Activated T-cell treated with anti-CD3 and anti-CD28 coated beads for 1 hour (primary cell): ENCODE data around the gene DPP7.

ENCODE experiments used
- DNase-seq: peaks from one replicate; pipeline ENCODE4 v3.0.0-alpha.2; 2020; ENCODE audit warnings: low read depth

The DPP7 gene

DNA sequence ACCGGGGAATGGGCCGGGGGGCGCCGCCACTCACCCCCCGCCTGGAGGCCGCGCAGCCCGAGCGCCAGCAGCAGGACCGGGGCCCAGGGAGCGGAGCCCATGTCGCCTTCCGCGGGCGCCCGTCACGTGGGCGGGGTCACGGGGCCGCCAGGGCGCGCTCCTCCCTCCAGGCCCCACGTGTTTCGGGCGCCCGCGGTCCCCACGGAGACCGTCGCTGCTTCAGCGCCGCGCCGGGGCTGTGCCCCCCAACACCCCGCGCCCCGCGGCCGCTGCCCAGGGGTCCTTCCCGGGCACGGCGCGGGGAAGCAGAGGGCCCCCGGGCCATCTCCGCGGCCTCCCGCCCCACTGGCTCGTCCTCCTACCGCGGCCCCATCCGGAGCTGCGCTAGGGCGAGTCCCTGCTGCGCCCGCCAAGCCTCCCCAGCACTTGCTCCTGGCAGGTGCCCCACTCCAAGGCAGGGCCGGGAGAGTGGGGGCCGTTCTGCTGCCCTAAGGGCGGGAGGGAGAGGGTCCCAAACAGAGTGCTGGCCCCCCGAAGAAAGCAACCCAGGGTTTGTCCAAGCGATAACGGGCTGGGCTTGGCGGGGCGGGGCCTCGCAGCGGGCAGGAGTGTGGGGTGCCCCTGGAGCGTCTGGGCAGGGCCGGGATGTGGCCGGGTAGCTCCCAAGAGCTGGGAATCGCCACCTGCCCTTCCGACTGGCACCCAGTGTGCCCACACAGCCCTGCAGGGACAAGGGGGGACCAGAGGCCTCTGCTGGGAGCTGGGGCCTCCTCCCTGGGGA, at the start of gene DPP7:
Gene DPP7 (minus strand): TSS at position 121 of the 781 bp plus-strand sequence. CDS start 20 bp downstream, at position 101.
- peak; percentile 75 for DNase-seq

GRCh38 chr9:137163805-137164204, 49.3 kb upstream of the DPP7 start:
- DNase-seq, result no peak

GRCh38 chr9:137163365-137163715, 48.8 kb upstream of the DPP7 start:
- DNase-seq, result no peak

DNA sequence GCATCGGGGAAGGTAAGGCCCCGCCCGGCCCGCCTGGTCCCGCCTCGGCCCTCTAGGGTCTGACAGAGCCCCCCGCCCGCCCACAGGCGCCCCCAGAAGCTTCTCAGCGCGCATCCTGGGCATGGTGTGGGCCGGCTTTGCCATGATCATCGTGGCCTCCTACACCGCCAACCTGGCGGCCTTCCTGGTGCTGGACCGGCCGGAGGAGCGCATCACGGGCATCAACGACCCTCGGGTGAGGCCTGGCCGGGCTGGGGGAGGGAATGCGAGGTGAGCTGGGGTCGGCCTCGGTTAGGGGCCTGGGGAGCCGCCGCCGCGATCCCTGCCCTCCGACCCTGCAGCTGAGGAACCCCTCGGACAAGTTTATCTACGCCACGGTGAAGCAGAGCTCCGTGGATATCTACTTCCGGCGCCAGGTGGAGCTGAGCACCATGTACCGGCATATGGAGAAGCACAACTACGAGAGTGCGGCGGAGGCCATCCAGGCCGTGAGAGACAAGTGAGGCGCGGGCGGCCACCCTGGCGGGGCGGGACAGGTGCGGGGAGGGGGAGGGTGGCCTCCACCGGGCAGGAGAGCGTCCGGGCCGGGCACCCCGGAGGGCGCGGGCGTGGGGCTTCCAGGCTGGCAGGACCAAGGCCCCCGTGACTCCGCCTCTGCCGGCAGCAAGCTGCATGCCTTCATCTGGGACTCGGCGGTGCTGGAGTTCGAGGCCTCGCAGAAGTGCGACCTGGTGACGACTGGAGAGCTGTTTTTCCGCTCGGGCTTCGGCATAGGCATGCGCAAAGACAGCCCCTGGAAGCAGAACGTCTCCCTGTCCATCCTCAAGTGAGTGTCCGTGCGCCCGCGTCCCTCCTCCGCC, 48.2 kb upstream of the DPP7 start:
- DNase-seq, result no peak

- no peak for DNase-seq
These were observed 47.3 kb upstream of the DPP7 start for GRCh38 chr9:137161558-137162486.

GRCh38 chr9:137160716-137161557, 46.4 kb upstream of the DPP7 start:
- DNase-seq, result no peak

- no peak for DNase-seq
These were observed 45.5 kb upstream of the DPP7 start for GRCh38 chr9:137160054-137160425.

DNA sequence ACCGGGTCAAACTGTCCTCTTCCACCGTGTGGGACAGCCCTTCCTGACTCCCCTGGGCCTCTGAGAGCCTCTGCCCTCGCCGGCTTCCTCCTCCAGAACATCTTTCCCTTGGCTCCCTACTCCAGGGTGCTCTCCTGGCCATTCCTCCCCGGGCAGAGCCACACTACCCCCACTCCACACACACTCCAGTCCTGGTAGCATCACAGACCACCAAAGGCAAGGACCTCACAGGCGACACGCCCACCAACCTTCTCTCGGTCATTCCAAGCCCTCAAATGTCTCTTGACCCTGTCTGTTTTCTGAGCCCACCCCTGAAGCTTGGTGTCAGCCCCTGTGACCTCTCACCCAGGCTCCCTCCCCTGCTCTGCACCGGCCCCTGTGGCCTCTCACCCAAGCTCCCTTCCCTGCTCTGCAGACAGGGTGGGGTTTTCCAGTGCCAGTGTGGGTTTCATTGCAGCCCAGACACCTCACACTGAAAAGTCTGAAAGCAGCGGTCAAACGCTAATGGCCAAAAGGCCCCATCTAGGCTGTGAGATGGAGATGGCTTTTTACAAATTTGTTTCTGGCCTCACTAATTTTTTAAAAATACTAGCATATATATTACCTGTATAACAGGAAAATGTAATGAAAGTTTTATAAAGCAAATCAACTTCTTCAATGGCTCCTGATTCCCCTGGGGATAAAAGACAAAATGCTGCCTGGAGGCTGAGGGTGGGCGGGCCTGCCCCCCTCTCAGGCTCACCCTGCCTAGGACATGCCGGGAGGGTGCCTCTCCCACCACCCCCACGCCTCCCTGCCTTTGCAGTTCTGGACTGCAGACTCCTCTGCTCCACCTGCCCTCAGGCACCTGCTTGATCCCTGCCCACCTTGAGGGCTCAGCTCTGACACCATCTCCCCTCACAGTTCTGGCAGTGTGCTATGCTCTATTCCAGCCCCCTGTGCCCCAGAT, 44.8 kb upstream of the DPP7 start:
- DNase-seq, result no peak

- DNase-seq, result no peak
These were observed 44.1 kb upstream of the DPP7 start for GRCh38 chr9:137158625-137159024.

DNA sequence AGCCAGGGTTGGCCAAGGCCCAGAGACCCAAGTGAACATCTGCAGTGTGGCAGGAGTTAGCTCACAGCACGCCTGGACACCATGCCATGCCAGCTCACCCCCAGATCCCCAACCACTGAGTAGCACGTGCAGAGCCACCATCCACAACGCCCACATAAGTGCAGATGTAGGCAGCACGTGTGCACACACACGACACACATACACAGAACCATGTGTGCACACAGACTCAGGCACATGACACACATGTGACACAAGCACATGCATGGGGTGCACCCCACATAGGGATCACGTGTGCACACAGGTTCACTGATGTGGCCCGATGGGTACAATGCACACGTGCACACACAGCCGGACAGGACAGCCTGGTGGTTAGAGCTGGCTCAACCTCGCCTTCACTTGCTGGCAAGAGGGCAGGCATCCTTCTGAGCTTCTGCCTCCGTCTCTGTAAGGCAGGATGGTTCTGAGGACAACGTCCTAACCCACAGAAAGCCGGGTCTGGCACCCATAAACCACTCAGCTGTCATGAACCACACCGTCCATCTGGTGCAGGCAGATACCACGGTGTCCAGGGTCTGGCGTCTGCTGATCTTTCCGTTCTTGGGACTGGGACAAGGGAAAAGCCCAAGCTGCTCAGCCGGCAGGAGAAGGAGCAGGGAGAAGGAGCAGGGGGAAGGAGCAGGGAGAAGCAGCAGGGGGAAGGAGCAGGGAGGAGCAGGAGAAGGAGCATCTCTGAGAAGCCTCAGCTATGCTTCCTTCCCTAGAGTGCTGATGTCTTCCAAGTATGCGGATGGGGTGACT, 43.3 kb upstream of the DPP7 start:
- no peak for DNase-seq

DNA sequence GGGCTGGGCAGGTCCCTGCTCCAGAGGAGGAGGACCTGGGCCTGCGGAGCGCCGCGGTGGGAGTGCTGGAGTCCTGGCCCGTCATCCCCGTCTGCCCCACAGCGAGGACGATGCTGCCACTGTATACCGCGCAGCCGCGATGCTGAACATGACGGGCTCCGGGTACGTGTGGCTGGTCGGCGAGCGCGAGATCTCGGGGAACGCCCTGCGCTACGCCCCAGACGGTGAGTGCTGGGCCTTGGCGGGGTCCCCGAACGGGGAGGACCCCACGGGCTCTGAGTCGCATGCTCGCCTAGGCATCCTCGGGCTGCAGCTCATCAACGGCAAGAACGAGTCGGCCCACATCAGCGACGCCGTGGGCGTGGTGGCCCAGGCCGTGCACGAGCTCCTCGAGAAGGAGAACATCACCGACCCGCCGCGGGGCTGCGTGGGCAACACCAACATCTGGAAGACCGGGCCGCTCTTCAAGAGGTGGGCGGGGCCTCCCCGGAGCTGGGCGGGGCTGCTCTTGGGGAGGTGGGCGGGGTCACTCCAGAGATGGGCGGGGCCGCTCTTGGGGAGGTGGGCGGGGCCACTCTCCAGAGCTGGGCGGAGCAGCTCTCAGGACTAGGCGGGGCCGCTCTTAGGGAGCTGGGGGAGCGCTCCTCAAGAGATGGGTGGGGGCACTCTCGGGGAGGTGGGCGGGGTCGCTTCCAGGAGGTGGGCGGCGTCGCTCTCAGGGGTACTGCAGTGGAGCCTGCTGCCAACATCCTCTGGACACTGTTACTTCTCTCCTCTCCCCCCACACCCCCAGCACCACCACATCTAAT, 42.2 kb upstream of the DPP7 start:
- peak; percentile 54 for DNase-seq

DNA sequence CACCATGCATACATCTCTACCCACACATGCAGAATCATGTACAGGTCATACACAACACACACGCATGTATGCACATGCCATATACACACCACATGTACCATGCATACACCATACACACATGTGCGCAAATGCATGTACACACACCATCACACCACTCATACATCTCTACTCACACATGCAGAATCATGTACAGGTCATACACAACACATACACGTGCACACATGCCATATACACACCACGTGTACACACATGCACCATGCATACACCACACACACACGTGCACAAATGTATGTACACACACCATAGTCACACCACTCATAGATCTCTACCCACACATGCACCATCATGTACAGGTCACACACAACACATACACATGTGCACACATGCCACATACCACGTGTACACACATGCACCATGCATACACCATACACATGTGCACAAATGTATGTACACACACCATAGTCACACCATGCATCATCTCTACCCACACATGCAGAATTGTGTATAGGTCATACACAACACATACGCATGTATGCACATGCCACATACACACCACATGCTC, 38.4 kb upstream of the DPP7 start:
- DNase-seq, result no peak

DNA sequence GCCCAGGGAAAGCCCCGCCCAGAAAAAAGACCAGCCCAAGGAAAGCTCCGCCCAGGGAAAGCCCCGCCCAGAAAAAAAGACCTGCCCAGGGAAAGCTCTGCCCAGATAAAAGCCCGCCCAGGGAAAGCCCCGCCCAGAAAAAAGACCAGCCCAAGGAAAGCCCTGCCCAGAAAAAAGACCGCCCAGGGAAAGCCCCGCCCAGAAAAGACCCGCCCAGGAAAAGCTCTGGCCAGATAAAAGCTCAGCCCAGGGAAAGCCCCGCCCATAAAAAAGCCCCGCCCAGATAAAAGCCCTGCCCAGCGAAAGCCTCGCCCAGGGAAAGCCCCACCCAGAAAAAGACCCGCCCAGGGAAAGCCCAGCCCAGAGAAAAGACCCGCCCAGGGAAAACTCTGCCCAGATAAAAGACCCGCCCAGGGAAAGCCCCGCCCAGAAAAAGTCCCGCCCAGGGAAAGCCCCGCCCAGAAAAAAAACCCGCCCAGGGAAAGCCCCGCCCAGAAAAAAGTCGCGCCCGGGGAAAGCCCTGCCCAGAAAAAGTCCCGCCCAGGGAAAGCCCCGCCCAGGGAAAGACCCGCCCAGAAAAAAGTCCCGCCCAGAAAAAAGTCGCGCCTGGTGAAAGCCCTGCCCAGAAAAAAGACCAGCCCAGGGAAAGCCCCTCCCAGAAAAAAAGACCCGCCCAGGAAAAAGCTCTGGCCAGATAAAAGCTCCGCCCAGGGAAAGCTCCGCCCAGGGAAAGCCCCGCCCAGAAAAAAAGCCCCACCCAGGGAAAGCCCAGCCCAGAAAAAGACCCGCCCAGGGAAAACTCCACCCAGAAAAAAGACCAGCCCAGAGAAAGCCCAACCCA, 36.3 kb upstream of the DPP7 start:
- no peak for DNase-seq

DNA sequence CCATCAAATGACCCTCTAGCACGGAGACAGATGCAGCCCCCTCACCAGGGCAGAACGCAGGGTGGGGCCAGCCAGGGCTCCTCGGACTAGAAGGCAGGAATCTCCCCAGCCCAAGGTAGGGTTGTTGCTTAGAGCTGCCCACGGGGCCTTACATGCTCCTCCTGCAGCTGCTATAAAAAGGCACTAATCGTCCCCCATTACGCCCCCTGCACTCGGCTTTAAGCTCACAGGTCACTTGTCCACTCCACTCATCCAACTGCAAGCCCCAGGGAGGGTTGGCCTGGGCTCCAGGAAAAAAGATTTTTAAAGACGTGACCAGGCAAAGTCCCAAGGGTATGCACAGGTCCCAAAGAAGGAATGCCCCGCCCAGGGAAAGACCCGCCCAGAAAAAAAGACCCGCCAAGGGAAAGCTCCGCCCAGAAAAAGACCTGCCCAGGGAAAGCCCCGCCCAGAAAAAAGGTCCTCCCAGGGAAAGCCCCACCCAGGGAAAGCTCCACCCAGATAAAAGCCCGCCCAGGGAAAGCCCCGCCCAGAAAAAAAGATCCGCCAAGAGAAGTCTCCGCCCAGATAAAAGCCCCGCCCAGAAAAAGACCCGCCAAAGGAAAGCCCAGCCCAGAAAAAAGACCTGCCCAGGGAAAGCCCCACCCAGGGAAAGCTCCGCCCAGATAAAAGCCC, 35.5 kb upstream of the DPP7 start:
- DNase-seq, result no peak

GRCh38 chr9:137149363-137149762, 34.8 kb upstream of the DPP7 start:
- DNase-seq, result no peak

DNA sequence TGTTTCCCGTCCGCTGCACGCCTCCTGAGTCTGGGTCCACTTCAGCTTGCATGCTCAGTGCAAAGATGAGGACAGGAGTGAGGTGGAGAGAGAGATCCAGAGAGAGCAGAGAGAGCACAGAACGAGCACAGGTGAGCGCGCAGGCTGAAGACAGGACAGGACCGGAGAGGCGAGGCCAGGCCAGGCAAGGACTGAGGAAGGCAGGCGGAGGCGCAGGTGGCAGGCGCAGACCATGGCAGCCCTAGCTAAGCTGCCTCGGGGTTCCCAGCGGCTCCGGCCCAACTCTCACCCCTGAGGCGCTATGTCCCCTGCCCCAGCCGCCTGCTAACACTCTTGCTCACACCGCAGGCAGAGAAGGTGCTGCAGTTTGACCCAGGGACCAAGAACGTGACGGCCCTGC, 34.1 kb upstream of the DPP7 start:
- no peak for DNase-seq

DNA sequence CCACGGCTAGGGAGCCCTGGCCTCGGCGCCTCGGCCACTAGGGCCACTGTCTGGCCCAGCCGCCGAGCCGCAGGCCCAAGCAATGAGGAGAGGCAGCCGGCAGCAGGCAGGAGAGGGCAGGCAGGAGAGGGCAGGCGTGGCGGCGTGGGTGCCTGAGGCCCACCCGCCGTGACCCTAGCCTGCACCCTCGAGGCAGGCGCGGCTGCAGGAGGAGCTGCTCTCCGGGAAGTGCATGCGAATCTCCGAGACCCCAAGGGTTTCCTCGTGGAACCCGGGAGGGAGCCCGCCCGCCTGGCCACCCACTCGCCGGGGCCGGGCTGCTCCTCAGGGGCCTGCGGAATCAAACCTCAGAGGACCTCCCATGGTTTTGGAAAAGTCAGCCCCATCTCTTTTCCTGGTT, 33.7 kb upstream of the DPP7 start:
- DNase-seq, result no peak
